NCI-H1436 (cell line): ENCODE results near the gene DEFB132.
A peak's percentile ranks its signal among the peaks of the same experiment; 100 is the strongest.

Experiments used
- DNase-seq: peaks from one replicate; lab custom pipeline; 2025; lab: John Stamatoyannopoulos, UW

The DEFB132 gene

DNA sequence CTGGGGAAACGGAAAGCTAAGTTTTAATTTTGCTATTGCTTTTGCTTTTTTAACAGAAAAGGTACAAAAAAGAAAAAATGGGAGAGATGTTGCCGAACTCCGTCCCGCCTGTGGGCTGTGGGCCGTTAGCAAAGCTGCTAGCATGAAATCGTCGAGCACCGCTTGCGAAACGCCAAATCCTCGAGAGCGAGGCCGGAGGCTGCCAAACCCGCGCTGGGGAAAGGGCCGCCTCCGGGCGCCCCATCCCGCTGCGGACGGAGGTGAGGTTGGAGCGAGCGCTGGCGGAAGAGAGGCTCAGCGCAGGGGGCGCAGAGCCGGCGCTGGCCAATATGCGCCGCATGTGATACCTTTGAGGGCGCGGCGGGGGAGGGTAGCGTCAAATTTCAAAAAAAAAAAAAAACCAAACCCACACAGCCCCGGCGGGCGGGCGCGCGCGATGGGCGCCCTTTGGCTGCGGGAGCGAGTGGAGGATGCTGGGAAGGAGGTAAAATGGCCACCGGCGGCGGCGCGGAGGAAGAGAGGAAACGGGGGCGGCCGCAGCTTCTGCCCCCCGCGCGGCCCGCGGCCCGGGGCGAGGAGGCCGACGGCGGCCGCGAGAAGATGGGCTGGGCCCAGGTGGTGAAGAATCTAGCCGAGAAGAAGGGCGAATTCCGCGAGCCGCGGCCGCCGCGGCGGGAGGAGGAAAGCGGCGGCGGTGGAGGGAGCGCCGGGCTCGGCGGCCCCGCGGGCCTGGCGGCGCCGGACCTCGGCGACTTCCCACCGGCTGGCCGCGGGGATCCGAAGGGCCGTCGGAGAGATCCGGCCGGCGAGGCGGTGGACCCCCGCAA, 39.8 kb downstream of the DEFB132 start, which contains the start of gene ZCCHC3:
TSS of gene ZCCHC3 (plus strand) at position 473 of the 827 bp plus-strand sequence. CDS start at position 490, 17 bp downstream.
- DNase-seq = peak; percentile 90

DNA sequence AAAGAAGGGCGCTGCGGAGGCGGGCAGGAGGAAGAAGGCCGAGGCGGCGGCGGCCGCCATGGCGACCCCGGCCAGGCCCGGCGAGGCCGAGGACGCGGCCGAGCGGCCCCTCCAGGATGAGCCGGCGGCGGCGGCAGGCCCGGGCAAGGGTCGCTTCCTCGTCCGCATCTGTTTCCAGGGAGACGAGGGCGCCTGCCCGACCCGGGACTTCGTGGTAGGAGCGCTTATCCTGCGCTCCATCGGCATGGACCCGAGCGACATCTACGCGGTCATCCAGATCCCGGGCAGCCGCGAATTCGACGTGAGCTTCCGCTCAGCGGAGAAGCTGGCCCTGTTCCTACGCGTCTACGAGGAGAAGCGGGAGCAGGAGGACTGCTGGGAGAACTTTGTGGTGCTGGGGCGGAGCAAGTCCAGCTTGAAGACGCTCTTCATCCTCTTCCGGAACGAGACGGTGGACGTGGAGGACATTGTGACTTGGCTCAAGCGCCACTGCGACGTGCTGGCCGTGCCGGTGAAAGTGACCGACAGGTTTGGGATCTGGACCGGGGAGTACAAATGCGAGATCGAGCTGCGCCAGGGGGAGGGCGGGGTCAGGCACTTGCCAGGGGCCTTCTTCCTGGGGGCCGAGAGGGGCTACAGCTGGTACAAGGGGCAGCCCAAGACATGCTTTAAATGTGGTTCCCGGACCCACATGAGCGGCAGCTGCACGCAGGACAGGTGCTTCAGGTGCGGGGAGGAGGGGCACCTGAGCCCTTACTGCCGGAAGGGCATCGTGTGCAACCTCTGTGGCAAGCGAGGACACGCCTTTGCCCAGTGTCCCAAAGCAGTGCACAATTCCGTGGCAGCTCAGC, 40.6 kb downstream of the DEFB132 start:
- peak; percentile 19 for DNase-seq

DNA sequence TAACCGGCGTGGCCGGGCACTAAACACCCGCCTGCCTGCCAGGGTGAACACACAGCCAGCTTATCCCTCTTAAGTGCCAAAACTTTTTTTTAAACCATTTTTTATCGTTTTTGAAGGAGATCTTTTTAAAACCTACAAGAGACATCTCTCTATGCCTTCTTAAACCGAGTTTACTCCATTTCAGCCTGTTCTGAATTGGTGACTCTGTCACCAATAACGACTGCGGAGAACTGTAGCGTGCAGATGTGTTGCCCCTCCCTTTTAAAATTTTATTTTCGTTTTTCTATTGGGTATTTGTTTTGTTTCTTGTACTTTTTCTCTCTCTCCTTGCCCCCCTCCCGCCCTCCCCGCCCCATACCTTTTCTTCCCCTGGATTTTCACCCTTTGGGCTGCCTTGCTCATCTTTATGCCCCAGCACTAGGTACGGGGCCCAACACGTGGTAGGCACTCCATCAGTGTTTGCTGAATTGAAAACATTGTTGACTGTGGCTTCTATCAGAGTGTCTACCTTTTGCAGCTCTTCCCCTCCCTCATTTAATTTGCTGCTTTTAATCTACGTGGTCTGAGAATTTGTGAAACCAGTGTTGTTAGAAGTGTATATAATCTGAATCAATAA, 41.4 kb downstream of the DEFB132 start:
- no peak for DNase-seq

DNA sequence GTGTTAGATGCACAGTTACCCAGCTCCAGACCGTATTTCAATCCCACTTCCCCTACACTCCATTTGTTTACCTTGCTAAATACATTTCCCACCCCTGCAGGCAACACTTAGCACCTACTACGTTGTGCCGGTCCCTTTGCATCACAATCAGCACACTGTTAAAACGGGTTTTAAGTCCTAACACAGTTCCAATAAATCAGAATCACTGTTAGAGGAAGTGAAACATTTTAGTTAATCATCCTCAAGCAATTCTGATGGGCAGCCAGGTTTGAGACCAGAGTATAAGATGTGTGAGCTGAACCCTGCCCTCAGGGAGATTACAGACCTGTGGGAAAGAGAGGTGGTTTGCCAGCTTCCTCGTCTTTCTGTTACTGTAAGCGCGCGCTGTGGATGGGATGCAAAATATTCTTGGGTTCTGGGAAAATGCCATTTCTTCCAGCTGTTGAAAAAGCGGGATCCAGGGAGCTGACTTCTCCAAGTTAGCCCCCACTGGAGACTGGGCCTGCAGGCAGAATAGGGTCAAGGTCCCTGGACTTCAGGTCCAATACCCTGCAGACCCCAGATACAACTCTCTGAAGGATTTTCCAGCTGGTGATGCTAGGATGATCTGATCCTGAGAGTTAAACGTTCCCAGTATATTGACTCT, 42.9 kb downstream of the DEFB132 start:
- DNase-seq = no peak

- DNase-seq = no peak
These were observed 44.6 kb downstream of the DEFB132 start for GRCh38 chr20:301886-302848.

DNA sequence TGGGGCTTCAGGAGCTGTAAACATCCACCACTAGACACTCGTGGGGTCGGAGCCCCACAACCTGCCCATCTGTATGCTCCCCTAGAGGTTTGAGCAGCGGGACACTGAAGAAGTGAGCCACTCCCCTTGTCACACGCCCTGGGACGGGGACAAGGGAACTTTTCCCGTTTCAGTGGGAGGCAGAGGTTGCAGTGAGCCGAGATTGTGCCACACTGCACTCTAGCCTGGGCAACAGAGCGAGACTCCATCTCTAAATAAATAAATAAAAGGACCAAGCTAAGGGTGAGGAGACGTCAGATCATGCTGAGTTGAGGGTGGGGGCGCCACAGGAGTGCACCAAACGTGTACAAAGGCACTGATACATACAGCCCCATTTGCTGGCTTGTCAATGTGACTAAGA, 48.2 kb downstream of the DEFB132 start:
- no peak for DNase-seq

DNA sequence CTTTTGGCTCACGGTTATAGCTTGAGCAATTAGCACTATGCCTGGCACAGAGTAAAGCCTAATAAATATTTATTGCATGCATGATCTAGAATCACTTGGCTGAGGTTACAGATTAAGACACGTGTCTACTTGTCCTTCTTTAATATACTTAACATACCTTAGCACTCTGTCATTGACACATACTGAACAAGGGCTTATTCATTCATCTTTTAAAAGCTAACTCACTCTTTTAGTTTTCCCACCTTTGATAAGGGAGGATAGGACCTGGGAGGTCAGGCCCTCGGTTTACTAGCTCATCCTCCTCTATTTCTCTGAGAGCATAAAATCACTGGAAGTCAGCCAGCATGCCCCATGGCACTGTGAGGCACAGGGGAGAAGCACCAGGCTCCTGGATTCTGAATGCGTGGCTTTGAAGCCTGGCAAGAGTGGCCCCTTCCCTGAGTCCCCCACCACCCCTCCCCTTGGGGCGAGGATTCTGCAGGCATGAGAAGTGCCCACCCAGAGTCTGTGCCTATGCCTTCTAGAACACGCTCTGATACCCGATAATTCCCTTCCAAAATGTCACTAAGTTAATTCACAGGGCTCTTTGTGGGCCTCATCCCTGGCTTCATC, 51.0 kb downstream of the DEFB132 start:
- DNase-seq = no peak

GRCh38 chr20:309306-309840, 51.8 kb downstream of the DEFB132 start:
- DNase-seq = no peak

- peak; percentile 98 for DNase-seq
These were observed 52.5 kb downstream of the DEFB132 start for GRCh38 chr20:309841-310644.

DNA sequence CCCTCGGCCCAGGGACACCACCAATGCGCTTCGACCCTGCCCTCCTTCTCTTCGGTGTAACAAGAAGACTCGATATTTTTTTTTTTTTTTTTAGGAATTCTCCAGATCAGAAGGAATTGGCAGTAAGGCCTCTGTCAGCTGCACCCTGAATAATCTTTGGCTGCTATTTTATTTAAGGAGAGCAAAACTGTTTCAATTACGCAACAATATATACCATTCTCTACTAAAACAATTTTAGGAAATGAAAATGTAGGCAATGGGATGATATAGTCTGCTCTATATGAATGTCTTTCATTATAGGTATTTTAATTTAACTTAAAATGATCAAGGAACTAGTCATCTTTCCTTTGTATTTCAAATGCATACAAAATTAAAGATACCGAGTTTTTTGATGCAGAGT, 53.1 kb downstream of the DEFB132 start:
- no peak for DNase-seq
